ENCODE data around the gene CAPZB.

Gene CAPZB

DNA sequence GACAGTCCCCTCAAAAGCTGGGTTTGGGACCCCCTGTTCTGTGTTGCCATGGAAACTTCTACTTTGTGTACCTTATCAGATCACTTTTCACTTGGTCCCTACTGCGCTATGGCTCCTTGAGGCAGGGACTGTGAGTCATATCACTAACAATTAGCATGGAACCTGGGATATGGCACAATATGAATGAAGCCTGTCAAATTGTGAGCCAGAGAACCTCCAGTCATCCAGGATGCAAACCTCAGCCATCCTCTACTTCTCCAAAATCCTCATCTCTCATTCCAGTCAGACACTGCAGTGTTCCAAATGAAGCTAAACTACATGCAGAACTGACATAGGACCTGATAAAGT, 11.2 kb upstream of the CAPZB start:
- no peak for DNase-seq

DNA sequence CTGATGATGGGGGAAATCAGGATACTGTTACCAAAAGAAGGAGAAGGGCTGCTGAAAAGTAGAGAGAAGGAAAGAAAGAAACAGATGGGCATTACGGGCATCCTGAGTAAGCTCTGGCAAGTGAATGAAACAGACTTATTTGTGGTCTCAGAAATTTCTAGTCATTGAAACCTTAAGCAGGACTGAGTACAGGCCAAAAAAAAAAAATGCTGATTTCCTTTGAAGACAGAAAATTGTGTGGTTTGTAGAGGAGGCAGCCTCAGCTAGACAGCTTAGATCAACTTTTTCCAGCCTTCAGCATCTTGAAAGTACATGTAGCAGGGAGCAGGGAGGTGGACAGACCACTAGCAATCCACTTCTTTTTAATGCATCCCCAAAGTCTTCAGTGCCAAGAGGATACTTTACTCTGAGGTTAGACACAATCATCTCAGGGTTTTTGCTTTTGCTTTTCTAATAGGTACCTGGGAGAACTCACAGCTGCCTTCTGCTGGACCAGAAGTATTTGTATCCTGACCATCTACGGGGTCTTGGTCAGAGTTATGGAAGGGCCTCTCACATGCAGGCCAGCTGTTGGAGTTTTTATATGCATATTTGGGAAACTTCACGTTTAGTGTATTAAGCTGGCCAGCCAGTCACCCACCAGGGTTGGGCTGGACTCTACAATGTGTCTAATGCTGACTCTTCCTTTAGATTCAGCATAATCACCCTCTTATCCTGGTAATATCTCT, 10.6 kb upstream of the CAPZB start:
- no peak for DNase-seq

DNA sequence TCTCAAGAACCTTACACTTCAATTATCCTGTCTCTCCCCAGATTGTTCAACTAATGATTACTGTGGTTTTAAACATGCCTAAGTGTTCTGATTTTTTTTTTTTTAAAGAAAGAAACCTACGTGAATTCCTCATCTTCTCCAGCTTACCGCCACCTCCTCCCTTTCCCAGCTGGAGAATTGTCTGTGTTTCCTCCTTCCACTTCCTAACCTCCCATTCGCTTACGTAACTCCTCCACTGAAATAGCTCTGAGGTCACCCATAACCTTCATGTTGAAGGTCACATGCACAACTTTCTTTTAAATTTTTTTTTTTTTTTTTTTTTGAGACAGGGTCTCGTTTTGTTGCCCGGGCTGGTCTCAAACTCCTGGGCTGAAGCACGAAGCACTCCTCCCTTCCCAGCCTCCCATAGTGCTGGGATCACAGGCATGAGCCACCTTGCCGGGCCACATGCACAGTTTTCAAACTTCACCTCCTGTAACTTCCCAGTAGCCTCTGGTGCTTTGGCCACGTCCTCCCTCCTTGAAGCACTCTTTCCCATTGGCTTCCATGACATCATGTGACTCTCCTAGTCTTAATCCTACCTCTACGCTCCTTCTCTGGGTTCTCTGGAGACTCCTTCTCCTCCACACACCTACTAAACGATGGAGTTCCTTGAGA, 9.8 kb upstream of the CAPZB start:
- DNase-seq, result no peak

DNA sequence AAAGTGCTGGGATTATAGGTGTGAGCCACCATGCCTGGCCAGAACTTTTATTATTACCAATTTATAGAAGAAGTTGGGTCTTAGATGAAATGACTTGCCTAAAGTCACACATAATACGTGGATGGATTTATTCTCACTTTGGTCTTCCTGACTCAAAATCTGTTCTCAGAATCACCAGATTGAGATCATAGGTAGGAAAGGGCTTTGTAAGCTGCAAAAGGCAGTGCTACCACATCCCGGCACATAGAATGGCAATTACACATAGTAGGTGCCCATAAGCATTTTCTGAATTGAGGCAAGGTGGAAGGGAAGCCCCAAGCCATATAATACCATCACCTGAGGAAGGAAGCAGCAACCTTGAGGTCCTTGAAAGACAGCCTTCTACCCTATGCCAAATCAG, 8.2 kb upstream of the CAPZB start:
- DNase-seq, result no peak

DNA sequence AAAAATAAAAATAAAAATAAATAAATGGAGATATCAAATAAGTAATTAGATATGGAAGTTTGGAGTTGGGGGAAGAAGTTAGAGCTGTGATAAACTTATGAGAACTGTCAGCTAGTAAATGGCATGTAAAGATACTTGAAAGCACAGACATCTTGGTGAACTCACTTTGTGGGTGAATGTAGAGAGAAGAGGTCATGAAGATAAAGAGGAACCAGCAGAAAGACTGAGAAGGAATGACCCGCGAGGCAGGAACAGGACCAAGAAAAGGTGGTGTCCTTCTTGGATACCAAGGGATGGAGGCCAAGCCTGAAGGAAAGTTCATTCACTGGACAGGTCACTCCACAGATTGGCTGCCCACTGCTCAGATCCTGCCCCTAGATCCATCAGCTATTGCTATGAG, 4.7 kb upstream of the CAPZB start:
- no peak for DNase-seq

DNA sequence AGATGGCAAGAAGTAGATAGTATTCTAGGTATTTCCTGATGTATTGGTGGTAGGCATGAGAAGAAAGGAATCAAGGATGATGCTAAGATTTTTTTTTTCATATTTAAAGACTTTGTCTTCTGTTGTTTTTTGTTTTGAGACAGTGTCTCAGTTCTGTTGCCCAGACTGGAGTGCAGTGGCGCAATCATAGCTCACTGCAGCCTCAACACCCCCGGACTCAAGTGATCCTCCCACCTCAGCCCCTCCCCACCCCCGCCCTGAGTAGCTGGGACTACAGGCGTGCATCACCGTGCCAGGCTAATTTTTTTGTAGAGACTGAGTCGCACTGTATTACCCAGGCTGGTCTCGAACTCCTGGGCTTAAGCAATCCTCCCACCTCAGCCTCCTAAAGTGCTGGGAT, 2.8 kb upstream of the CAPZB start:
- no peak for DNase-seq

DNA sequence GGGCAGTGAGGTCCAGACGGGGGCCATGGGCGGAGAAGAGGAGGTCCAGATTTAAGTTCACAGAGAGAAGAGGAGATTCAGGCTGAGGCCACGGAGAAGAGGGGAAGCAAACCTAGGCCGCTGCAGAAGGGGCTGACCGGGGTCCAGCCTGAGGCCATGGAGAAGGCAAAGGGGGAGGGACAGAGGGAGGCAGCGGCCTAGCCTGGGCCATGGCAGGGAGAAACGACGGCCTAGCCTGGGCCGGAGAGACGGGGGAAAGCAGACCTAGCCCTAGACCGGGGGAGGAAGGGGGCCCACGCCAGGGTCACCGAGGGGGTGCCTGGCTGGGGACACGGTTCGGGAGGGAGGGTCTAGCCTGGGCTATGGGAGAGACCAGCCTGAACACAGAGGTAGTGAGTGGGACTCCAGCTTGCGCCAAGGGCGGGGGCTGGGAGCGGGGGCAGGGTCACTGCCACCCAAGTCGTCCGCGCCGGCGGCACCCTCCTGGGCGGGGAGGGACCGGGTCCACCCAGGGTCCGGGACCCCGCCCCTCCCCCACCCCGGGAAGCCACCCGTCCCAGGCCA, 459 bp downstream of the CAPZB start:
- DNase-seq, result peak; percentile 48

DNA sequence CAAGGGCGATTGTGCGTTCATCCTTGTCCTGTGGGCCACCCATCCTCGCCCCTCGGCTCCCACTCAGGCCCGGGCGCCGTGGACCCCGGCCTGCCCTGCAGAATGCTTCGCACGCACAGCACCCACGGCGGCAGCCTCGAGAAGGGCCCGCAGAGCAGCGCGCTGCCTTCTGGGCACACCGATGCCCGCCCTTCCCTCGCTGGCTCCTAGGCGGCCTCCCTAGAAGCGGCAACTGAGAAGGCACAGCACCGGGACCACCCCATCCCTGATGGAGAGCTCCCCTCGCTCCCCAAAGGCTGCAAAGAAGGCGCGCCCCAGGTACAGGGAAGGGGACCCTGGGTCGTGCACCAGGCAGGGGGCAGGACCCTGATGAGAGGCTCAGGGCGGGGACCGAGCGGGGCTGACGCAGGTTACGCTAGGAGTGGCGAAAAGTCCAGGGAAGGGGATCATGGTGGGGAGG, 971 bp downstream of the CAPZB start:
- peak; percentile 41 for DNase-seq

DNA sequence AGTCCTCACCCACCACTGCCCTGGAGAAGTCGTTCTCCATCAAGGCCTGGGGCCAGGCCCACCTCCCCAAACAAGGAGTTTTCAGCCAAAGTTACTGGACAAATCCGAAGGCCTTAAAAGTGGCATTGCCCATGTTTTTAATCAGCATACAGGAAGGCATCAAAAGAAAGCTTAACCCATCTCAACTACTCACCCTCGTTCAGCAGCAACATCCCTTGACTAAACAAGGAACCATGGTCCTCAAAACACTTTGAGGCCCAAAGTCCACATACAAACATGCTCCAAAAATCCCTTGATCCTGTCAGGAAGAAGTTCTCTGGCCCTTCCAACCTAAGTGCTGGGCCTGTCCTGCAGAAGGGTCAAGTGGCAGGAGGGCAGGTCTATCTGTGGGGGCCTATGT, 1.6 kb downstream of the CAPZB start:
- DNase-seq, result no peak

DNA sequence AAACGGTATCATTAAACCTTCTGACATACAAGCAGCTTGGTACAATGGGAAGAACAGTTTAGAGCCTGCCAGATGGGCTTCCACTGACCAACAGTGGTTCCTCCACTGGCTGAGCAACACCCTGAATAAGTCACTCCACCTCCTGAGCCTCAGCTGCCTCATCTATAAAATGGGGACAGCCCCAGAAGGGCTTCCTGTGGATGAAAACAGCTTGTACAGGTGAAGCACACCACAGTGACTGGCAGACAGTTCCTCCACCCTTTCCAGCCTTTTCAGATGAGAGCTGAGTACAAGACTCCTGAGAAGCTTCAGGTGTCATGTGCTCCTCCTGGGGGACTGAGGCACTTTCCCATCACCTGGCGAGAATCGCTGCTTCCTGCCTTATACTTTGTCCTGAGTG, 2.1 kb downstream of the CAPZB start:
- DNase-seq, result no peak

DNA sequence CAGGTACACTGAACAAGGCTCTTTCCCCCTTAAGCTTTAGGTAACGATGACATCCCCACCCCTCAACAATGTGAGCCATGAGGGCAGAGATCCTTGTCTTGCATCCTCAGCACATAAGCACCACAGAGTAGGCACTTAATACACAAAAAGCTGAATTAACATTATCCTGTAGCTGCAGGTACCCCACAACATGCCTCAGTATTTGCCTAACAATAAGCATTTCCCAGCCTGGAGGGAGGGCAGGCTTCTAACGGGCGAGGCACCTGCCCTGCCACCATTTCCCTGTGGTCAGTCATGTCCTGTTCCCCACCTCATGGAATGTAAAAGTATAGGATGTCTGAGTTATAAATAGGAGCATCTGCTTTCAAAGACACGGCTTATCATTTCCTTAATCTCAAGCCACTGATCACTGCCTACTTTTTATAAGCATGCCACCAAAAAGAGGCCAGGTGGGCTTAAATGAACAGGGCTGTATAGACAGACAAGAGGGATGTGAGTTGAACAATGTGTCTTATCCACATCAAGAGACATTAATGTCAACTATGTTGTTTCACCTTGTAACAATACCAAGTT, 3.4 kb downstream of the CAPZB start:
- DNase-seq, result no peak

DNA sequence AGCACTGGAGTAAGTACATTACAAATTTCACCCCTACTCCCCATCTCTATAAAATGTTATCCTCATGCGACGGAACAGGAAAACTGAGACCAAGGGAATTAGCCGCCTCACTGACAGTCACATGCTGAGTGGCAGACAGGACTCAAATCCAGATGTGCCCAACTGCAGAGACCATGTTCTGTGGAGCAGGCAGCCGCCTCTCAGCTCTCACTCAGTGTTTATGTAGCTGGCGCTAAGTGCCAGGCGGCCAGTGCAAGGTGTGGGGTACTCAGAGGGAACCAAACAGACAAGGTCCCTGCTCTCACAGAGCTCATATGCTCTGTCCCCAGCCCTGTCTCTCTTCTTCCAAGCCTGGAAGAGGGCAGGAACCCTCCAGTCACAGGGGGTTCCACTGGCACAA, 5.1 kb downstream of the CAPZB start:
- DNase-seq, result no peak

DNA sequence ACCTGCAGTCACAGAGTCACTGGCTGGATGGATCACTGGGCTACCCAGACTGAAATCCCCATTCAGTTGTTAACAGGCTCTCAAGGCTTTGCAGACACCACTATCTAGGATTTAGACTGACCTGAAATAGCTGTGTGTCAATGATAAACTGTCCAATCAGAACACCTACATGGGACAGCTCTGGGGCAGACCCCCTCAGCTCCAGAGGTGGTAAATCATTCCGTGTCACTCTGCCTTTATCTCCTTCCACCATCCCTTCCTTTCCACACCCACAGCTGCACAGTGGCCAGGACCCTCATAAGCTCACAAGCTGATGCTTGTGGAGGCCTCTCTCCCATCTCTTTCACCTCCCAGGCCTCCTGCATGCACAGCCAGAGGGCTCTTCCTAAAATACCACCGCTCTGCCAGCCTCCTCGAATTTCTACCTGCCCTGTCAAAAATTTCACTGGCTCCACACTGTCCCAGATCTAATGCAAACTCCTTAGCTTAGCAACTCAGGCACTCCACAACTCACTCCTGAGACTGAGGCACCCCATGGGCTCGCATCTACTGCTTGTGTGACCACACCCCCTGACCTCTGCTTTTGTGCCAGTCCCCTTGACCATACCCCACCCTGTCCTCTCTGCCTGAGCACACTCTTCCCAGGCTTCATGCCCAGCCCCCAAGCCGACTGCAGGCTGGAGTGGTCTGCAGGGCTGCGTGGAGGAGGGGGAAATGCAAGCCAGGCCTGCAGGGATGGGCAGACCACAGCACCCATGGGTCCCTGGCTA, 5.8 kb downstream of the CAPZB start:
- no peak for DNase-seq

DNA sequence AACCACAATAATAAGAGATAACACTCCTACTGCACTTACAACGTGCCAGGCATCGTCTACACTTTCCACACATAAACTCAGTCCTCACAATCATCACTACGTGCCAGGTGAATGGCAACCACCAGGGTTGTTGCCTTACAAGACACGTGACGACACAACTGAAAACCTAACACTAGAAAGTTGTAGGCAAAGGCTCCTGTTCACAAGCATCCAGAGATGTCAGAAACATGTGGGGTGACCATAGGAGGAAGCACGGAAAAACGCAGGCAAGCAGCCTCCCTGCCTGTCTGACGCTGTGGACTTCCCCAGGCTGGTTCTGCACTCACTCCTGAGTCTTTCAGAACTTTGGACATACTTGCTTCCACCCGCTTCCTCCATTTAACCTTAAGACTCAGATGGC, 7.0 kb downstream of the CAPZB start:
- no peak for DNase-seq

DNA sequence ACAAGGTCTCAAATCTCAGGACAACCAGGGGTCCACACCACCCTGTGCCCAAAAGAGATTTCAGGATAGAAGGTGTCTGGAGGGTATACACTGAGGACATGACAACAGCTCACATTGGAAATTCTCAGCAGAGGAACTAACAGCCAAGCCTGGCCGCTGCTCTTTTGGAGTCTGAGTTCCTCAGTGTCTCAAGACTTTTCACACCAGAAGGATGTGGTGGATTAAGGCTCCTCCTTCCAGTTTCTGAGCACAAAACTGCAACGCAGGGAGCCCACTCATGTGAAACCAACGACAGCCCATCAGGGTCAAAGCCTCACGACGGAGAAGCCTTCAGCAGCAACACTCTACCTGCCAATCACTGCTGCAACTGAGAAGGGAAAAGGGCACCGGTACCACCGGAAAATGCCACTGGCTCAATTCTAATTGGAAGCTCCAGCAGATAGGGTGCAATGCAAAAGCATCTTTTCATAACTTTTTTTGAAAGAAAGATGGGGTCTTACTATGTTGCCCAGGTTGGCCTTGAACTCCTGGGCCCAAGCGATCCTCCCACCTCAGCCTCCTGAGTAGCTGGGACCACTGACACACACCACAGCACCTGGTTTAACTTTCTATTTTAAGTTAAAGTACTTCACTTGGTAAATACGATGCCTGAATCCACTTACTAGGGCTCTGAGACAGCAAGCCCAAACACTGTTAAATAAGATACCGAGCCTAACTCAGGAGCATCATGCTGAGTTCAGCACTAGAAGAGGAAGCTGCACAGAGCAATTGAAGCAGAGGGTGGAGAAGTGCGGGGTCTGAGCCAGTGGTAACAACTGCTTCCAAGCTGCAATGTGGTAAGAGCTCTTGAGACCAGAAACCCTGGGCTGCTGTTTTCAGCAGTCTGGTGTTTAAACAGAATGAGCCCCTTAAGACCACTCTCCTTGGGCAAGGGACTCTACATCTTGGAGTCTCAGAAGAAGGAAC, 7.8 kb downstream of the CAPZB start:
- no peak for DNase-seq

DNA sequence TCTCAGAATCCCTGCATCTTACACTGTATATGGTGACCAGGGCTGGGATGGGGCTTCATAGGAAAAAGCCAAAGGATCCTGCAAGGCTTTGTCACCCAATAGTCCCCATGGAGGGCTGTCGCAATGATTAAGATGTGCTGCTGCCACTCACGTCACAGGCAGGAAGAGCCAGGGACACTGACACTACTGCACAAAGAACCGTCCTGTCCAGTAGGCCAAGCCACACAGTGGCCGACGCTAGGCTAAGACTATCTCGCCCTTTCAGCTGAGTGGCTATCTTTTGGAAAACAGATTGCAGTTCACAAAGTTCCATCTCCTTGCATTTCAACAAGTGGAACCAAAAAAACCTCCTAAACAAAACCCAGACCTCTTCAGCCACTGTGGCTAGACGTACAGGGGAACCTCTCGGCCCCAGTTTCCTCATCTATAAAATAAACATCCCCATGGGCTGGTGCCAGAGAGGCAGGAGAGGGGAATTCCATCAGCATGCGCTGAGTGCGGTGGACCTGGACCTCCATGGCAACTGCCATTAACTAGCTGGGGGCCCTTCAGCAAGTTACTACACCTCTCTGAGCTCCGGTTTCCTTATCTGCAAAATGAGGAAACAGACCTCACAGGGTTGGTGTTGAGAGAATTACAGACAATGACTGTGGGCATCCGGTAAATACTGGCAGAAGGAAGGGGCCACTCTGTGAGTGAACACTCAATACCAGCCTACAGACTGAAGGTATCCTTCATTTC, 8.7 kb downstream of the CAPZB start:
- DNase-seq, result no peak

DNA sequence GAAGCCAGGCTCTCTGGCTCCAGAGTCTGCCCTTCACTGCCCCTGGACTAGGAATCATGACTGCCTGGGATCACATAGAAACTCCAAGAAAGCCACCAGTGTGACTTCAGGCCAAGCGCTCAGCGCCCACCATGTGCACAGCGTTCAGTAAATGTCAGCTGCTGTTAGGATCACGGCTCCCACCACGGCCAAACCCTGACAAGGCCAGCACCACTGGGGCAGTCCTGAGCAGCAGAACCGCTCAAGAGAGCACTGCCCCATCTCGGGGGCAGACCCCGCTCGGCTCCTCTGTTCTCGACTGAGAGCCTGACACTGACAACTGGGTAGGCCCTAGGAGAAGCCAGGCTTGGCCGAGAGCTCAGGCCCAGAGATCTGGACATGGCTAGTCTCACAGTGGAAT, 10.0 kb downstream of the CAPZB start:
- DNase-seq, result no peak

DNA sequence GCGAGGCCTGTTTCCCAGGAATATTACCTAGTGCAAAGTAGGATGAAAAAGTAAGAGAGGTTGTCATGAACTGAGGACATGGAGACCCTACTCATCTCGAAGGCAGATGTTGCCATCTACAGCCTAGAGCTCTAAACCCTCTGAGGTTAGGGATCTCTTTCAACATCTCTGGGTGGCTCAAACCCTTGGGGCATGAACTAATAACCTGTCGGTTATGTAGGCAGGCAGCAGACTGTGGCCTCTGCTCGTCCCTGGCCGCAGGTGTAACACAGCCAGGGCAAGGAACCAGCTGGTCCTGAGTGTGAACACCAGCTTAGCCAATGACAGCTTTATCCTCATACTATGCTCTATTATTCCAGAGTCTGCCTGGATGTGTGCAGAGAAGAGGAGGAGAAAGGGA, 13.2 kb downstream of the CAPZB start:
- no peak for DNase-seq

DNA sequence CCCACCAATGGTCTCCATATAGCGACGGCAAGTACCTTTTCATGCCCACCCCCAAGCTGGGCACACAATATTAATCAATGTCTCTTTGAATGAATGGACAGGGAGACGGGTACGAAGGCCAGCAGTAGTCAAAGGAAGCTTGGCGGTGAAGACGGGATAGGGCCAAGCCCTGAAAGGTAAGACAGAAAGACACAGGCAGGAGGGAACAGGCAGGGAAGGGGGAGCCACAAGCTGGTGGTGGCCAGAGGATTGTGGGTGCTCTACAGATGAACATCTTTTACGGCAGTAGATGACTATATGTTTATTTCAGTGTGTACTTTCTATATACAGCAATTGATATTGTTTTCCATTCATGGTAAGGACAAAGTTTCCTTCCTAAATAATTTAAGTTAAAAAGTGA, 16.3 kb downstream of the CAPZB start:
- DNase-seq, result no peak

DNA sequence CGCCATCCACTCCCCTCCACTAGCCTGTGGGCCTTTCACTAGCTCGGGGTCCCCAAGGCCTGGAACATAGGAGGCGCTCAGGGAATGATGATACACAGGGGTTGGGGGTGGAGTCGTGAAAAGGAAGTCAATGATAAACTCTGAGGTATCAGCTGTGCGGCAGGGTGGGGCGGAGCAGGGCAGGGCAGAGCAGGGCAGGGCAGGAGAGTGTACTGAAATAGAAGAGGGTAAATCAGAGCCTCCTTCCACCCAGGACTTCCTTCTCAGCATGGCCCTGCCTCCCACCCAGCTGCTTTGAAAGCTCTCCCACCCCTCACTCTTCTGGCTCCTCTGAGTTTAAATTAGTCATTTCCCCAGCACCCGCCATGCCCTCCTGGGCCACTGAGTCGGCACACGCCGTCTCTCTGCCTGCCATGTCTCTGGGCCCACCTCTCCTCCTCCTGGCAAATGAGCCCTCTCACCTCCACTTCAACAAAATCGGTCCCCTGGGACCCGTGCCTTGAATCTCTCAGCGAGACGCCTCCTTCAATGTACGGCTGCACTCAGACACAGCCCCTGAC, 16.9 kb downstream of the CAPZB start:
- peak; percentile 15 for DNase-seq
